GM23338 (cell line): Measurements from ENCODE around the gene CHD9. TPM values are rescaled to one million over a fixed set of nuclear protein-coding genes. Genes with fewer than 3 reads are reported as not detected.

ENCODE experiments used
- ATAC-seq: fragments of 200-7000 bp; cut with Tn5 transposase; 3 replicates; pipeline ENCODE4 v1.9.1; 2020
- DNase-seq: peaks from one replicate; pipeline ENCODE4 v3.0.0-alpha.2; 2015; ENCODE audit warnings: low spot score
- H2AFZ ChIP-seq: fragments of 200-600 bp; sonication (generic); 2 replicates; pipeline ENCODE4 v1.8.0; 2016; ENCODE audit warnings: antibody characterized with exemption, mild to moderate bottlenecking, moderate library complexity
- H3F3A ChIP-seq: fragments of 200-600 bp; sonication (generic); replicated peaks from 2 replicates; pipeline ENCODE4 v1.8.0; 2017; ENCODE audit warnings: antibody characterized with exemption, mixed run types, low read depth
- H3K27ac ChIP-seq: fragments of 200-600 bp; sonication (generic); 2 replicates; pipeline ENCODE4 v1.6.1; 2016; ENCODE audit warnings: low read depth
- H3K27me3 ChIP-seq: fragments of 200-600 bp; sonication (generic); 2 replicates; pipeline ENCODE4 v1.8.0; 2016; ENCODE audit warnings: mild to moderate bottlenecking, mixed run types, moderate library complexity; ENCODE audit not compliant: insufficient read depth
- H3K36me3 ChIP-seq: fragments of 200-600 bp; sonication (generic); 2 replicates; pipeline ENCODE4 v1.8.0; 2016; ENCODE audit warnings: mild to moderate bottlenecking; ENCODE audit not compliant: insufficient read depth
- H3K4me1 ChIP-seq: fragments of 200-600 bp; sonication (generic); 2 replicates; pipeline ENCODE4 v1.8.0; 2016; ENCODE audit warnings: mild to moderate bottlenecking, moderate library complexity; ENCODE audit not compliant: insufficient read depth
- H3K4me2 ChIP-seq: fragments of 200-600 bp; sonication (generic); 2 replicates; pipeline ENCODE4 v1.7.1; 2017; ENCODE audit warnings: mixed run types
- H3K4me3 ChIP-seq: fragments of 200-600 bp; sonication (generic); 2 replicates; pipeline ENCODE4 v1.6.1; 2016; ENCODE audit warnings: mixed run types
- H3K79me2 ChIP-seq: fragments of 200-600 bp; sonication (generic); replicated peaks from 2 replicates; pipeline ENCODE4 v1.8.0; 2017; ENCODE audit warnings: mild to moderate bottlenecking; ENCODE audit not compliant: insufficient read depth
- H3K9me2 ChIP-seq: fragments of 200-600 bp; sonication (generic); 2 replicates; pipeline ENCODE4 v1.8.0; 2017; ENCODE audit not compliant: insufficient read depth
- H4K20me1 ChIP-seq: fragments of 200-600 bp; sonication (generic); replicated peaks from 2 replicates; pipeline ENCODE4 v1.8.0; 2017; ENCODE audit warnings: mild to moderate bottlenecking; ENCODE audit not compliant: insufficient read depth
- H3K27ac Mint-ChIP-seq: 2 replicates; pipeline ENCODE4 v1.8.0; 2020; ENCODE audit warnings: inconsistent platforms, mild to moderate bottlenecking, moderate library complexity, mixed read lengths
- H3K27me3 Mint-ChIP-seq: 3 replicates; pipeline ENCODE4 v1.8.0; 2022; ENCODE audit warnings: low read depth, mild to moderate bottlenecking, moderate library complexity, mixed read lengths, inconsistent platforms; ENCODE audit not compliant: insufficient read depth, poor library complexity
- H3K36me3 Mint-ChIP-seq: 3 replicates; pipeline ENCODE4 v1.8.0; 2021; ENCODE audit warnings: low read depth, mild to moderate bottlenecking, inconsistent platforms, moderate library complexity, mixed read lengths
- H3K4me1 Mint-ChIP-seq: 3 replicates; pipeline ENCODE4 v1.8.0; 2020; ENCODE audit warnings: mild to moderate bottlenecking, inconsistent platforms, mixed read lengths
- H3K4me3 Mint-ChIP-seq: 3 replicates; pipeline ENCODE4 v1.8.0; 2021; ENCODE audit warnings: moderate library complexity, mild to moderate bottlenecking, inconsistent platforms, mixed read lengths
- H3K9me3 Mint-ChIP-seq: 3 replicates; pipeline ENCODE4 v1.8.0; 2020; ENCODE audit warnings: moderate library complexity, mild to moderate bottlenecking, inconsistent platforms, mixed read lengths
- CREB1 ChIP-seq: fragments of 250-450 bp; sonication (Bioruptor Pico); IDR thresholded peaks from 2 replicates; pipeline ENCODE4 v1.5.0; 2020; ENCODE audit warnings: low read depth, mild to moderate bottlenecking, moderate library complexity
- CTCF ChIP-seq, 2 experiments: fragments of 200-600 bp in 1 of 2; sonication (generic) in 1 of 2; conservative IDR thresholded peaks; 2 replicates each; pipeline versions ENCODE4 v1.5.1 to v1.6.1; 2016 to 2017; ENCODE audit warnings: antibody characterized with exemption in 2 of 2, low read depth in 2 of 2, mild to moderate bottlenecking in 2 of 2, moderate library complexity in 1 of 2
- JUNB ChIP-seq: IDR thresholded peaks from one replicate; pipeline ENCODE4 v1.6.1; 2016; ENCODE audit warnings: antibody characterized with exemption; ENCODE audit not compliant: unreplicated experiment
- NANOG ChIP-seq: IDR thresholded peaks from 2 replicates; pipeline ENCODE4 v1.6.1; 2016; ENCODE audit warnings: antibody characterized with exemption, borderline replicate concordance
- STAT1 ChIP-seq: IDR thresholded peaks from one replicate; pipeline ENCODE4 v1.6.1; 2016; ENCODE audit warnings: antibody characterized with exemption; ENCODE audit not compliant: unreplicated experiment
- ZNF331 ChIP-seq: fragments of 250-450 bp; sonication (Bioruptor Pico); IDR thresholded peaks from 2 replicates; pipeline ENCODE4 v1.5.0; 2020; ENCODE audit warnings: low read depth, mild to moderate bottlenecking, moderate library complexity
- polyA plus RNA-seq: library from polyadenylated mRNA; unstranded; fragments of >200 nt; fragmentation: Nextera tagmentation; extraction: Ambion mirVana; gene quantifications from 2 replicates; pipeline ENCODE4 v1.2.1, GENCODE V29; 2016
- total RNA-seq: library from RNA; depleted of rRNA; stranded (reverse); fragments of >200 nt; shearing (Covaris generic); gene quantifications from 2 replicates; pipeline ENCODE4 v1.2.3, GENCODE V29; 2014

CHD9 gene
- total and polyA plus RNA-seq, 2 experiments from 2014 or later: 18.8 to 46.6 TPM

DNA sequence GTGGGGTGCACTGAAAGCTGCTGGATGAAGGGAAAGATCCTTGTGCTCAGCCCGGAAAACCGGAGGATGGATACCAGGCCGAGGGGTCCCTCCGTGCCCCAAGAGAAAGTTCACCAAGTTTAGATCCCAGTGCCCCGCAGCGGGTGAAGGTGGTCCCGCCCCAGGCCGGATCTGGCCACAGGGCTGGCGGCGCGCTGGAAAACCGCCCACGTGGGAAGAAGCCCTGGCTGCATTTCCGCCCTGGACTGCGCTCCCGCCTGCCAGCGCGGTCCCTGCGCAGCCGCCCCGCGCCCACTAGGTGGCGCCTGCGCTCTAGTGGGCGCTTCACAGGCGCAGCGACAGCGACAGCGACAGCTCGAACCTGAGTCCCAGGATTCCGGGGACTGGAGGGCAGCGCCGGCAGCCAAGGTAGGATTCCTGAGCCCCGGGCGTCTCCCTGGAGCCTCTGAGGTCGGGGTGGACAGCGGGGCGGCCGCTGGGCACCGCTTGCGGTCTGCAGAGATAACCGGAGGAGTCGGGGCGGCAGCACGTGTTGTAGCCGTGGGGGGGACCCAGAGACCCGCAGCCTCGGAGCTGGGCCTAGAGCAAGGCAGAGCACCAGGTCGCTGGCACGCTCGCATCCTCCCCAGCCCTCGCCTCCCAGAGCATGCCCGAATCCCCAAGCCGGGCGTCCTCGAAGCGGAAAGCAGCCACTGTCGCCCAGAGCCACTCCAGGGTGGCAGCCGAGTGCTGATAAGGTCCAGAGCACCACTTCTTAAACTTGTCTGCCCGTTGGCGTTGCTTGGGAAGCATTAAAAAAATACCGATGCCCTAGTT, at the start of gene CHD9 (continued):
- peak; percentile 82 to 97 for TF ChIP-seq CTCF (conservative IDR thresholded peaks at IDR 0.05; ENCODE audit: low read depth in 2 of 2)

GRCh38 chr16:53007095-53007494, 47.7 kb upstream of the CHD9 start:
- H3K4me3 ChIP-seq: no peak overlapping the region
- DNase-seq: peak; percentile 38
- H3K36me3 ChIP-seq: no peaks in the 10 kb centered on the region
- no peaks in the 10 kb centered on the region for H3K79me2 ChIP-seq
- no peaks in the 10 kb centered on the region for H4K20me1 ChIP-seq
- no peak overlapping the region; the same call in 1 of the 2 replicates for H3K27ac Mint-ChIP-seq
- TF ChIP-seq CTCF (conservative IDR thresholded peaks at IDR 0.05; ENCODE audit: low read depth in 2 of 2): peak; percentile 25 to 52
- no peak for TF ChIP-seq NANOG
- TF ChIP-seq CREB1 (CRISPR knock-in tag): no peak
- TF ChIP-seq STAT1: no peak
- TF ChIP-seq ZNF331 (CRISPR knock-in tag): no peak
- H2AFZ ChIP-seq: no peak overlapping the region
- H3K4me1 Mint-ChIP-seq: no peaks in the 10 kb centered on the region; the same call in 1 of the 3 replicates
- H3K9me3 Mint-ChIP-seq: no peaks in the 10 kb centered on the region
- H3K4me3 Mint-ChIP-seq: no peak overlapping the region
- peaks cover 4% of the 10 kb centered on the region; the same call in 1 of the 2 replicates for H3K4me1 ChIP-seq
- no peaks in the 10 kb centered on the region; the same call in 1 of the 2 replicates for H3K9me2 ChIP-seq
- no peaks in the 10 kb centered on the region for H3K36me3 Mint-ChIP-seq
- ATAC-seq: peak; percentile 65
- H3F3A ChIP-seq: no peaks in the 10 kb centered on the region
- H3K27ac ChIP-seq: no peak overlapping the region
- H3K4me2 ChIP-seq: no peak overlapping the region
- no peaks in the 10 kb centered on the region for H3K27me3 ChIP-seq
- H3K27me3 Mint-ChIP-seq: peaks cover 1% of the 10 kb centered on the region

GRCh38 chr16:53014287-53014686, 40.5 kb upstream of the CHD9 start:
- H2AFZ ChIP-seq: no peak overlapping the region
- peak; percentile 31 for DNase-seq

More at GRCh38 chr16:53014287-53014686, 40.5 kb upstream of the CHD9 start:
- TF ChIP-seq CTCF (conservative IDR thresholded peaks at IDR 0.05; ENCODE audit: low read depth in 2 of 2) (peak in 1 of 2 experiments; percentile 9; a peak in 1 of 4 replicates), JUNB (no peak)
- Histone ChIP-seq H3K27ac (no peak overlapping the region), H3K9me2 (no peaks in the 10 kb centered on the region), H4K20me1 (no peaks in the 10 kb centered on the region), H3K27me3 (no peaks in the 10 kb centered on the region), H3K4me1 (0 out of 2 replicates have a peak, but pooled peaks cover 6% of the 10 kb centered on the region), H3K79me2 (no peaks in the 10 kb centered on the region), H3K4me2 (no peak overlapping the region), H3K36me3 (no peaks in the 10 kb centered on the region), H3K4me3 (no peak overlapping the region), H3F3A (no peaks in the 10 kb centered on the region)
- peaks cover 5% of the 10 kb centered on the region; the same call in 1 of the 3 replicates for H3K4me1 Mint-ChIP-seq
- H3K36me3 Mint-ChIP-seq: no peaks in the 10 kb centered on the region
- ATAC-seq: no peak
- no peak overlapping the region for H3K4me3 Mint-ChIP-seq
- no peak overlapping the region for H3K27ac Mint-ChIP-seq
- no peaks in the 10 kb centered on the region for H3K27me3 Mint-ChIP-seq
- no peaks in the 10 kb centered on the region for H3K9me3 Mint-ChIP-seq
